ENCODE measurements around the gene C6orf132. TPM values are rescaled to one million over a fixed set of nuclear protein-coding genes. Genes with fewer than 3 reads are reported as not detected.

Gene C6orf132
- total and polyA plus RNA-seq, 10 of the 15 experiments (the other 5 are each of a cell fraction or from before 2014, with no cell fraction given), result 0.04 to 0.05 TPM; not detected in 8

GRCh38 chr6:42129360-42129676, 13.1 kb downstream of the C6orf132 start (continued):
- TF ChIP-seq SMAD1 (IDR thresholded peaks at IDR 0.05; ENCODE audit: low read depth, partially characterized antibody) (no peak), ZBTB11 (CRISPR knock-in tag; IDR thresholded peaks at IDR 0.05) (no peak), SMAD5 (IDR thresholded peaks at IDR 0.05; ENCODE audit: low read depth) (no peak), TCF7 (IDR thresholded peaks at IDR 0.05; ENCODE audit: borderline replicate concordance) (no peak), BRCA1 (IDR thresholded peaks at IDR 0.05; ENCODE audit: low read depth, low read length) (no peak), RELB (IDR thresholded peaks at IDR 0.05; ENCODE audit: low read depth) (no peak)

Measured in GM12878 (cell line).